H1 (cell line): ENCODE measurements around the gene ZNF18.

Experiments used
- ASH2L ChIP-seq: fragments of 200-600, 300-600 bp; sonication (generic); IDR thresholded peaks from one replicate; pipeline ENCODE4 v1.7.1; 2017; ENCODE audit warnings: low read length
- CEBPB ChIP-seq: IDR thresholded peaks from 2 replicates; pipeline ENCODE4 v1.6.1; 2012; ENCODE audit warnings: low read depth, low read length
- EP300 ChIP-seq, 2 experiments: IDR thresholded peaks; 1 replicate in 1 of 2; 2 replicates in 1 of 2; pipeline ENCODE4 v1.6.1; 2011 to 2012; ENCODE audit warnings: low read depth in 2 of 2, low read length in 2 of 2, mild to moderate bottlenecking in 2 of 2, borderline replicate concordance in 1 of 2, inconsistent platforms in 1 of 2, moderate library complexity in 1 of 2
- POLR2AphosphoS5 ChIP-seq: IDR thresholded peaks from 2 replicates; pipeline ENCODE4 v1.6.1; 2011; ENCODE audit warnings: low read depth, low read length
- TBP ChIP-seq: IDR thresholded peaks from 2 replicates; pipeline ENCODE4 v1.6.1; 2011; ENCODE audit warnings: low read depth, low read length, improper control_type of control experiment
- TF ChIP-seq, protein P1 (sequence below), 3 experiments: IDR thresholded peaks; 1 replicate in 2 of 3; 2 replicates in 1 of 3; pipeline versions ENCODE4 v1.5.1 to v1.6.1; 2011; ENCODE audit warnings: low read length in 3 of 3, mild to moderate bottlenecking in 3 of 3, inconsistent platforms in 2 of 3, low read depth in 1 of 3, moderate library complexity in 1 of 3; ENCODE audit not compliant: insufficient read depth in 1 of 3; ENCODE audit errors: control extremely low read depth in 1 of 3
- TF ChIP-seq, protein P2 (sequence below): IDR thresholded peaks from 2 replicates; pipeline ENCODE4 v1.6.1; 2012; ENCODE audit warnings: low read length, inconsistent platforms

DNA sequence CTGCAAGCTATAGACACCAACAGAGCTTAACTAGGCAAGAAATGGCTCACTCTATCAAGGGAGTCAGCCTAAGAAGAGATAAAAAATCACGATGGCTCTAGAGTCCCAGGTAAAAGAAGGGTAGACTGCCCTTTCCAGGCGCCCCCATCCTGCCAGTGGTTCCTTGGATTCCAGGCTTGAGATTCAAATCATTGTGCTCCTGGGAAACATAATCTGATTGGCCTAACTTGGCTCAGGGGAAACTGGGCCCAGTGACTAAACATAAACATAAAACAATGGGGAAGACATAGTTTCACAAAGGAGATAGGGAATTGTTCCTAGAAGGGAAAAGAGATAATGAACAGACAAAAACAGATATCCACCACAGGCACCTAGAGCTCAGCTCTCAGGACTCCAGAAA is 56.4 kb downstream of the ZNF18 start:
- no peak for TF ChIP-seq CEBPB
- TF ChIP-seq, protein P1, sequence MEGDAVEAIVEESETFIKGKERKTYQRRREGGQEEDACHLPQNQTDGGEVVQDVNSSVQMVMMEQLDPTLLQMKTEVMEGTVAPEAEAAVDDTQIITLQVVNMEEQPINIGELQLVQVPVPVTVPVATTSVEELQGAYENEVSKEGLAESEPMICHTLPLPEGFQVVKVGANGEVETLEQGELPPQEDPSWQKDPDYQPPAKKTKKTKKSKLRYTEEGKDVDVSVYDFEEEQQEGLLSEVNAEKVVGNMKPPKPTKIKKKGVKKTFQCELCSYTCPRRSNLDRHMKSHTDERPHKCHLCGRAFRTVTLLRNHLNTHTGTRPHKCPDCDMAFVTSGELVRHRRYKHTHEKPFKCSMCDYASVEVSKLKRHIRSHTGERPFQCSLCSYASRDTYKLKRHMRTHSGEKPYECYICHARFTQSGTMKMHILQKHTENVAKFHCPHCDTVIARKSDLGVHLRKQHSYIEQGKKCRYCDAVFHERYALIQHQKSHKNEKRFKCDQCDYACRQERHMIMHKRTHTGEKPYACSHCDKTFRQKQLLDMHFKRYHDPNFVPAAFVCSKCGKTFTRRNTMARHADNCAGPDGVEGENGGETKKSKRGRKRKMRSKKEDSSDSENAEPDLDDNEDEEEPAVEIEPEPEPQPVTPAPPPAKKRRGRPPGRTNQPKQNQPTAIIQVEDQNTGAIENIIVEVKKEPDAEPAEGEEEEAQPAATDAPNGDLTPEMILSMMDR (IDR thresholded peaks at IDR 0.05; ENCODE audit: control extremely low read depth in 1 of 3, insufficient read depth in 1 of 3, low read depth in 1 of 3, low read length in 3 of 3) = no peak
- TF ChIP-seq, protein P2, sequence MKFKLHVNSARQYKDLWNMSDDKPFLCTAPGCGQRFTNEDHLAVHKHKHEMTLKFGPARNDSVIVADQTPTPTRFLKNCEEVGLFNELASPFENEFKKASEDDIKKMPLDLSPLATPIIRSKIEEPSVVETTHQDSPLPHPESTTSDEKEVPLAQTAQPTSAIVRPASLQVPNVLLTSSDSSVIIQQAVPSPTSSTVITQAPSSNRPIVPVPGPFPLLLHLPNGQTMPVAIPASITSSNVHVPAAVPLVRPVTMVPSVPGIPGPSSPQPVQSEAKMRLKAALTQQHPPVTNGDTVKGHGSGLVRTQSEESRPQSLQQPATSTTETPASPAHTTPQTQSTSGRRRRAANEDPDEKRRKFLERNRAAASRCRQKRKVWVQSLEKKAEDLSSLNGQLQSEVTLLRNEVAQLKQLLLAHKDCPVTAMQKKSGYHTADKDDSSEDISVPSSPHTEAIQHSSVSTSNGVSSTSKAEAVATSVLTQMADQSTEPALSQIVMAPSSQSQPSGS = no peak
- no peak for TF ChIP-seq POLR2AphosphoS5
- TF ChIP-seq TBP = no peak
- TF ChIP-seq ASH2L = no peak
- TF ChIP-seq EP300 (IDR thresholded peaks at IDR 0.05; ENCODE audit: borderline replicate concordance in 1 of 2, low read depth in 2 of 2, low read length in 2 of 2) = no peak
